Inflammatory macrophage treated with lipopolysaccharide for 1 hour (primary cell): Measurements from ENCODE around the gene NBPF9.
A peak's percentile ranks its signal among the peaks of the same experiment; 100 is the strongest.
"Not testable (repeated sequence)": the region's sequence is repeated elsewhere in the genome, so short reads cannot be mapped to it uniquely, and the experiment has no call there.

ENCODE experiments used
- DNase-seq, 2 donors: peaks; one replicate each; pipeline ENCODE4 v3.0.0-alpha.2; 2020 to 2022

The NBPF9 gene

GRCh38 chr1:149103109-149104081 is at the start of gene NBPF9:
NBPF9 (minus strand) TSS chr1:149103551; CDS start chr1:149082139, 21,412 bp downstream.
- peak; percentile 1 to 16 for DNase-seq

- DNase-seq: not testable (repeated sequence)
These were observed 46.6 kb upstream of the NBPF9 start for GRCh38 chr1:149149909-149150308.

DNA sequence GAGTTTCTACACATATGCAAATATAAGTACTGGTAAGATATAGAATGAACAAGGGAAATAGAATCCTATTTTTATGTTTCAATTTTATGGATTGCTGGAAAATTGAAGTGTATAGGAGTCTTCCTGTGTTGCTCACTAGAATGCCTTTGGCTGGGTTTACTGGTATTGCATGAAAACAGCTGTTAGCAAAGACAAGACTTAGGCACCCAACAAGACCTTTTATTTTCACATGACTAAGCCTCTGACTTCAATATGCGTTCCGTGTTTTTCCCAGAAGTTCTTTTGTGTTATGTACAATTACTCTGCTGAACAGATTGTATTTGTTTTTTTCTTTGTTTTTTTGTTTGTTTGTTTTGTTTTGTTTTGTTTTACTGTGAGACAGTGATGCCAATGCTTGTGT is 34.2 kb upstream of the NBPF9 start:
- DNase-seq: not testable (repeated sequence)

DNA sequence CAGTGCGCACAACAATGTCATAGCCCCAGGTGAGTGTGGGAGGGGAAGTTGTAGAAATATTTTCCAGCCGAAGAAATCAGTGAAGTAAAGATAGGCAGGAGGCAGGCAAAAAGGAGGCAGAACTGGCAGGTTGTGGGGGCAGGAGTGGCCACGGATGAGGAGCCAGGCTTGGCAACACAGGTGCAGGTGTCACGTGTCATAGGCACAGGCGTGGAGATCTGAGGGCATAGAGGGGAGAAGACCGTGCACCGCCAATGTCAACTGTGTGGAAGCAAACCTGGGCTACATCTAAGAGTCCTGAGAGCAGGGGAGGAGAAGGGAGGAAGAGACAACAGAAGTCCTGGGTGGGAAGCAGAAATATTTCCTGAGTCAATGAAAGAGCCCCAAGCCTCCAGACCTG is 27.6 kb upstream of the NBPF9 start:
- not testable (repeated sequence) for DNase-seq

DNA sequence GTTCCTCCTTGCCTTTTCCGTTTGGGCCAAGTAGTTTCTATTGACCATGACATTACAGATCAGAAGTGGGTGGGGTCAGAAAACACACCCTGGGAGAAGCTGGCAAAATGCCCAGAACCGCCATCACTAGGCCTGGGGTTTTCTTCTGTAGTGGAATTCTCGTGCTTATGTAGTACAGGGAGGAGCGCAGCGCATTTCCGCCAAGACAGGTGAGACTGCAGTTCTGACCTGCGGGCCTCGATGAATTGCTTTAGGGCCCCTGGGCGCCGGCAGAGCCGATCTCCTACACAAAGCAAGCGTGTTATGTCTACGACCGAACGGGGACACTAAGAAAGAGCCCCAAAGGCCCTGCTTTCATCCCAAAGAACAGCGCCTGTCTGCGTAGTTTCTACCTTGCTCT is 25.9 kb upstream of the NBPF9 start:
- not testable (repeated sequence) for DNase-seq

- peak; percentile 69 to 82 for DNase-seq
These were observed 23.3 kb upstream of the NBPF9 start for GRCh38 chr1:149126555-149127145.

DNA sequence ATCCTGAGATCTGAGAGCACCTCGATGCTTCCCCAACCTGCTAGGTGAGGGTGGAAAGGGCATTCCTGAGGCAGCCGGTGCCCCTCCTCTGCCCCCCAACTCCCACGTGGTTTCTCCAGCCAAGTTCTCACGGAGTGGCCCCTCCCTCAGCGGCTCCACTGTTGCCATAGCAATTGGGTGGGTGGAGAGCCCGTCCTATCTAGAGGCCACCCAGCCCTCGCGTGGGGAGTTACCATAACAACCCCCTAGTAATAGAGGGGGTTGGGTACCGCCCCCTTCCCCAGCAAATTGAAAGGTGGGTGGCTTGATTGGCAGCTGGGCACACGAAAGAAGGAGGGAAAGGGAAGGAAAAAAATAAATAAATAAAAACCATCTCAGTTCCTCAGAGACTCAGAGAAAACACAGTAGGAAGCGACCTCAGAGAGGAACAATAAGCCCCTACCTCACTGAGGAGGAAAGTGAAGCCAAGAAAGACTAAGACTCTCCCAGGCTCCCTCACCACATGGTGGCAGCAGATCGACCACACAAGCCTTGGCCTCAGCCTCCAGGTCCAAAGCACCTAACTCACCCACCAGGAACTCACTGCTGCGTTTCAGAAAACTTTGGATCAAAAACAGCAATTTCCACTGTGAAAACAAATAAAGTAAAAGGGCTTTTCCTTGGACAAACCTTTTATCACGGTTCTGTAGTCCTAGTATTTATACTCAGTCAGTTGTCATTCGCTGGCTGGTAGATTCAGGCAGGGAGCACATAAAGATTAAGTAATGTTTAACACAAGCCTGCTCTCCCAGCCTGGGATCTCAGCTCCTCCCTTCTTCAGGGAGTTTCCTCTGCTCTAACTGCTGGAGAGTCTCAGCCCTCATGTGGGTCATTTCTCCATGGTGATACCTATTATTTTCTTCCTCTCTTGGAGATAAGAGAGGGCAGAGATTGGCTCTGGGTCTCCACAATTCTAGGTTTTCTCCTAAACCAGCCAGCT is 20.9 kb upstream of the NBPF9 start:
- DNase-seq: peak in 1 of 2 donors; percentile 21

DNA sequence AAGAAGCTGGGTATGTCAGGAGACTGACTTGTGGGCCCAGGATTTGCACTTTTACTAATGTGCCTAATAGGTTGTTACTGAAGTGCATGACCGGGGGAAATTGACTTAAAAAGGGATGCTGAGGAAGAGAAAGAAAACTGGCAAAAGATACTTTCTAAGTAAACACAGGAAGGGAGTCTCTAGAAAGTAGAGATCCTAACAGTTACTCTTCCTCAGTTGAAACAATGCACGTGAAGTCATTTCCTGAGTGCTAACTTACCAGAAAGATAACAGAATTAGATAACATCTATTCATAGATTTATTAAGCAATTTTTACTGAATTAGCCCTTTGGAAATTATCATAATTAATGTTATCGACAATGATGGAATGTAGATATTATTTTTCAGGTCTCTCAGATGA is 9.5 kb upstream of the NBPF9 start:
- not testable (repeated sequence) for DNase-seq

DNA sequence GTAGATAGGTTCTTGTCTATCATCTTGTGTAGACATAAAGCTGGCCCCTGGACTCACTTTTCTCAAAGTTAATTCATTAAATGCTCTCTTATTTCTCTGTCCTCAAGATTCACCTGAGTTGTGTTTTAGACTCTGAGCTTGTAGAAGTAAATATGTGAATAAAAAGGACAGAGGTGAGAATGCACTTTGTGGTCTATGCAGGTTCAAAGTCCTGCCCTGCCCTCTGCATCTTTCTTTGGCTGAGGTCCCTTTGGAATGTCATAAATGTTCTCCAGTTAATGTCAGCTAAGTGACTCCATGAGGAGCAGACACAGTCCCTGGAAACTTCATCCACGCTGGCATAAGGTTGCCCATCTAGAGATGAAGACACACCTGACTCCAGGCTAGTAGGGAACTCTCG is 7.0 kb upstream of the NBPF9 start:
- DNase-seq: not testable (repeated sequence)

GRCh38 chr1:149102574-149102973 is 777 bp downstream of the NBPF9 start:
- not testable (repeated sequence) for DNase-seq

DNA sequence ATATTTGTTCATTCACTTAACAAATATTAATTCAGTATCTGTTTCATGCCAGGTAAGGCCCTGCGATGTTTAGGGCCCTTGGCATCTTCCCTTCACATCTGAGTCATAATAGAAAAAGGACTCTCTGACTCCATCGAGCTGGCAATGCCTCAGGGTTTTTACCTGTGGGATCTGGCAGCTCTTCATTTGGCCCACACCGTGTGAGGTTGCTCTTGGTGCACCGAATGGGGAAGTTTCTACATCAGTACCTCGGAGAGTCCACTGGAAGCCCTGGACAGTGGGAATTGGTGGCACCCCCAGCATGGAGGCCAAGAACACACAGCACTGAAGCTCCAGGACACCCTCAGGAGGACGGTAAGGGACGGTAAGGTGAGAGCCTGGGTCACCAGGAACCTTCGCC is 5.1 kb downstream of the NBPF9 start:
- DNase-seq: not testable (repeated sequence)

DNA sequence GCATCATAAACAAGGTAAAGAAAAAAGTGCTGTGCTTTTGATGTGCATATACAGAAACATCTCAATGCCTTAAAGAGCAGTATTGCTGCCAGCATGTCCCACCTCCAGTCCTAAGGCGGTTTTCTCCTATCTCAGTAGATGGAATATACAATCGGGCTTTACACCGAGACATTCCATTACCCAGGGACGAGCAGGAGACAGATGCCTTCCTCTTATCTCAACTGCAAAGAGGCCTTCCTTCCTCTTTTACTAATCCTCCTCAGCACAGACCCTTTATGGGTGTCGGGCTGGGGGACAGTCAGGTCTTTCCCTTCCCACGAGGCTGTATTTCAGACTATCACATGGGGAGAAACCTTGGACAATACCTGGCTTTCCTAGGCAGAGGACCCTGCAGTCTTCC is 10.2 kb downstream of the NBPF9 start:
- not testable (repeated sequence) for DNase-seq

DNA sequence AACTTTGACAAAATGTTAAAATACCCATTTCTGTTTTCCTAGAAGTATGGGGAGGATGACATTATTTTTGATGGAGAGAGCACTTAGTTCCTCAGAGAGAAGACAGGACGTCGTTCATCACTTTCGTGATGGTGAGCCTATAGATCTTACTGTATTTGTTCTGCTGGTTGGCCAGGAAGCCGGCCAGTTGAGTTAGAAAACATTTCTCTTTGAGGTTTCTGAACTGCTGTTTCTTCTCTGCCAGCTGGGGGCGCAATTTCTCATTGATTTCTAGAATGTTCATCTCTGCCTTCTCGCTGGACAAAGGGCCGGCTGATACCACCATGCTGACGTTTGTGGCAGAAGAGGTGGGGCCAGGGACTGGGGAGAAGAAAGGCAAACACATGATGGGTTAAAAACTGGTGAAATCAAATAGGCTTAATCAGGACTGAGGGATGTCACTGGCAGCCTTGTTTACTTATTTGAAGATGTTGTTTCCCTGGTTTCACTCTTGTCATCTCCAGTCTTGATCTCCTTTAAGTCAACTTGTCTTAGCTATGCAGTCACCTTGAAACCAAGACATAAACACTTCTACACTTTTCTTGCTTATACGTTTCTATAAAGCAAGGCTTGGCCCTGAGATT is 27.7 kb downstream of the NBPF9 start:
- not testable (repeated sequence) for DNase-seq

DNA sequence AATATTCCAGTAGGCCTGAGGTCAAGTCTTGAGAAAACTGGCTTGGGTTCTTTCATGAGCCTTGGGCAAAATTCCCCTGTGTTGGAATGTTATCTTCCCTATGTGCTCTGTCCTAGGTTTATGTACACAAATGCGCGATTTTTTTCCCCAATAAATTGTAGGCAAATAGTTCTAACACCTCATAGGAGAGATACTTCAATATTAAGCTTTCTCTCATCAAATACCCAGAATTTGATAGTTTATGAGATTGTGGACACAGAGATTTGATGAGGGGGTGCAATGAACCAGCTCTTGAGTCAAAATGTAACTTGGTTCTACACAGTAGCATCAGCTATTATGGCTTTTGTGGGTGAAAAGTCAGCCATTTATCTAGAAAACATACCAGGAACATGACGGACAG is 38.7 kb downstream of the NBPF9 start:
- DNase-seq: not testable (repeated sequence)

DNA sequence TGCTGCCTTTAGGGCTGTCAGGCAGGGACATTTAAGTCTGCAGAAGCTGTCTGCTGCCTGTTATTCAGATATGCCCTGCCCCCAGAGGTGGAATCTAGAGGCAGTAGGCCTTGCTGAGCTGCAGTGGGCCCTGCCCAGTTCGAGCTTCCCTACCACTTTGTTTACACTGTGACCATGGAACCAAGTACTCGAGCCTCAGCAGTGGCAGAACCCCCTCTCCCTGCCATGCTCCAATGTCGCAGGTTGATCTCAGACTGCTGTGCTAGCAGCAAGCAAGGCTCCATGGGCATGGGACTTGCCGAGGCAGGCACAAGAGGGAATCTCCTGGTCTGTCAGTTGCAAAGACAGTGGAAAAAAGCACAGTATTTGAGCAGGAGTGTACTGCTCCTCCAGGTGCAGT is 60.3 kb downstream of the NBPF9 start:
- not testable (repeated sequence) for DNase-seq

GRCh38 chr1:149033916-149034315 is 69.4 kb downstream of the NBPF9 start:
- not testable (repeated sequence) for DNase-seq

- not testable (repeated sequence) for DNase-seq
These were observed 79.0 kb downstream of the NBPF9 start for GRCh38 chr1:149024327-149024726.

- not testable (repeated sequence) for DNase-seq
These were observed 84.8 kb downstream of the NBPF9 start for GRCh38 chr1:149018577-149018976.

DNA sequence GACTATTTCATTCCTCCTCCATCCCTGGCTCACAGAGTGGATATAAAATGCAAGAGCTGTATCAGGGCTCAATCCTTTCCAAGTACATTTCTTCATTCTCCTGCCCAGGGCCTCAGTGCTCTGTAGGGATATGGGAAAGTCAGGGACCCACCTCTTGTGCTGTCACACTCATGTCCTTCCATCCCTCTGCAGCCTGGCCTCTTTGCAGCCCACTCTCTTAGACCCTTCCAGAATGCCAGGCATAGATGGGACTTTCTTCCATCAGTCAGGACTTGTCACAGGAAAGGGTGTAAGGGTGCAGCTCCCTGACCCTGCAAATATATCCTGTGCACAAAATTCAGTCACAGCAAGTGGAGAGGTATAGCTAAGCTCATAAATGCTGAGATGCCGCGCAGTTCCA is 86.7 kb downstream of the NBPF9 start:
- DNase-seq: not testable (repeated sequence)

- DNase-seq: not testable (repeated sequence)
These were observed 87.8 kb downstream of the NBPF9 start for GRCh38 chr1:149015522-149015921.

GRCh38 chr1:149013513-149013912 is 89.8 kb downstream of the NBPF9 start:
- DNase-seq: not testable (repeated sequence)

- DNase-seq: not testable (repeated sequence)
These were observed 90.8 kb downstream of the NBPF9 start for GRCh38 chr1:149012599-149012998.
